ENCODE results near the gene MAG. TPM values are rescaled to one million over a fixed set of nuclear protein-coding genes. Genes with fewer than 3 reads are reported as not detected.

MAG gene
- total RNA-seq, 1 experiment from 2014 or later = not detected

DNA sequence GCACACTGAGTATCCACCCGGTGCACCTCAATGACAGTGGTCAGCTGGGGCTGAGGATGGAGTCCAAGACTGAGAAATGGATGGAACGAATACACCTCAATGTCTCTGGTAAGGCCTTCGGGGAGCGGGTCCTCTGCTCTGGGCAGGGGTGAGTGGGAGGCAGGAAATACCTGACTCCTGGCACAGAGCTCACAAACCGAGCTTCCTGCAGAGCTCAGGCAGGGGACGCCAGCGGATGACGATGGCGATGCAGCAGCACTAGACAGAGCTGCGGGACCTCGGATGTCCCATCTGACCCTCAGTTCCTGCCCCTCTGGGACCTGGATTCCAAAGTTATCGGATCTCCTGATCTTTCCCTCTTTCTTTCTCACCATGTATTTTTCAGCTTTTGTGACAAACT lies 40.9 kb downstream of the MAG start:
- BruUV-seq (replicated peaks) = no TSS peak
- ChIA-PET CTCF (interaction anchor here (0.7 to 1.4 kb wide), 3 partner anchors 20 to 179 kb away, joined by 3 read pairs; partner anchors contain the start of gene FXYD5), POLR2A (interaction anchor here (0.6 kb wide), 1 partner anchor 656 kb away, joined by 3 read pairs; no protein-coding TSS in a partner anchor)
- TF ChIP-seq, protein P1, sequence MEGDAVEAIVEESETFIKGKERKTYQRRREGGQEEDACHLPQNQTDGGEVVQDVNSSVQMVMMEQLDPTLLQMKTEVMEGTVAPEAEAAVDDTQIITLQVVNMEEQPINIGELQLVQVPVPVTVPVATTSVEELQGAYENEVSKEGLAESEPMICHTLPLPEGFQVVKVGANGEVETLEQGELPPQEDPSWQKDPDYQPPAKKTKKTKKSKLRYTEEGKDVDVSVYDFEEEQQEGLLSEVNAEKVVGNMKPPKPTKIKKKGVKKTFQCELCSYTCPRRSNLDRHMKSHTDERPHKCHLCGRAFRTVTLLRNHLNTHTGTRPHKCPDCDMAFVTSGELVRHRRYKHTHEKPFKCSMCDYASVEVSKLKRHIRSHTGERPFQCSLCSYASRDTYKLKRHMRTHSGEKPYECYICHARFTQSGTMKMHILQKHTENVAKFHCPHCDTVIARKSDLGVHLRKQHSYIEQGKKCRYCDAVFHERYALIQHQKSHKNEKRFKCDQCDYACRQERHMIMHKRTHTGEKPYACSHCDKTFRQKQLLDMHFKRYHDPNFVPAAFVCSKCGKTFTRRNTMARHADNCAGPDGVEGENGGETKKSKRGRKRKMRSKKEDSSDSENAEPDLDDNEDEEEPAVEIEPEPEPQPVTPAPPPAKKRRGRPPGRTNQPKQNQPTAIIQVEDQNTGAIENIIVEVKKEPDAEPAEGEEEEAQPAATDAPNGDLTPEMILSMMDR (IDR thresholded peaks at IDR 0.05; ENCODE audit: unreplicated experiment) = no peak
- intact Hi-C loops (cut with micrococcal nuclease) = no loop called here
- Mint-ChIP-seq H3K9me3 (ENCODE audit: unreplicated experiment) (no peaks in the 10 kb centered on the region), H3K27ac (ENCODE audit: low read depth, unreplicated experiment) (no peak overlapping the region), H3K27me3 (ENCODE audit: insufficient read depth, unreplicated experiment) (peaks cover 73% of the 10 kb centered on the region), H3K4me3 (ENCODE audit: unreplicated experiment) (no peak overlapping the region), H3K4me1 (ENCODE audit: insufficient read depth, unreplicated experiment) (no peaks in the 10 kb centered on the region), H3K36me3 (ENCODE audit: insufficient read depth, unreplicated experiment) (peaks cover 6% of the 10 kb centered on the region)
- DNase-seq (ENCODE audit: unreplicated experiment) = no peak

DNA sequence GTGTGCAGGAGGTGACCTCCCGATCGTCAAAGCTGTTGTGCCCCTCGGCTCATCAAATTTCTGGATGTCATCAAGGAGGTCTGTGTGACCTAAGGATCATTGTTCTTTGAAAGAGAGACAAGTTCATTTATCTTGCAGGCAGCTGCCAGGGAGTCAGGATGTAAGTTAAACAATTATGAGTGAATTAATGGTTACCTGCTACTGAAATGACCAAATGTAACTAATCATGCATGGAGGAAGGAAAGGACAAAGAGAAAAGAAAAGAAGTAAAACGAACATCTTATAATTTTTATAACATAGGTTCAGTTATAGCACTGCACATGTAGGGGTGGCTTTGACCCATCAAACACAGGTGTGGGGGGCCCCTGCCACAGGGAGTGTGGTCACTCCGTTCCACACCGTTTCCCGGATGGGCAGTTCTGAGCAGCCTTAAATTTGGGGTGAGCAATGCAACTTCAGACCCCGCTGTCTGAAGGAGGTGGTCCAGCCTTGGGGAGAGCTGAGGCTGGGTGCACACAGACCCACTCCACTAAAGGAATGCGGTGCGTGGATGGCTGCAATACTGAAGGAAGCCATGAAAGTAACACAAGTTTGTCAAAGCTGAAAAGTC lies 42.3 kb downstream of the MAG start:
- intact Hi-C loops (cut with micrococcal nuclease) = no loop called here
- H3K27me3 Mint-ChIP-seq (ENCODE audit: insufficient read depth, unreplicated experiment) = peaks cover 77% of the 10 kb centered on the region
- no TSS peak for BruUV-seq (replicated peaks)
- POLR2A ChIA-PET = interaction anchor here (0.9 kb wide), 1 partner anchor 32 kb away, joined by 3 read pairs; no protein-coding TSS in a partner anchor
- no peaks in the 10 kb centered on the region for H3K4me1 Mint-ChIP-seq (ENCODE audit: insufficient read depth, unreplicated experiment)
- peaks cover 6% of the 10 kb centered on the region for H3K36me3 Mint-ChIP-seq (ENCODE audit: insufficient read depth, unreplicated experiment)
- no peak overlapping the region for H3K27ac Mint-ChIP-seq (ENCODE audit: low read depth, unreplicated experiment)
- H3K9me3 Mint-ChIP-seq (ENCODE audit: unreplicated experiment) = no peaks in the 10 kb centered on the region
- no peak for DNase-seq (ENCODE audit: unreplicated experiment)
- H3K4me3 Mint-ChIP-seq (ENCODE audit: unreplicated experiment) = no peak overlapping the region
- TF ChIP-seq, protein P1 (IDR thresholded peaks at IDR 0.05; ENCODE audit: unreplicated experiment) = no peak
- CTCF ChIA-PET = interaction anchor here (0.6 to 1.4 kb wide), 4 partner anchors 11 to 268 kb away, joined by 3 read pairs; no protein-coding TSS in a partner anchor

- no TSS peak for BruUV-seq (replicated peaks)
- Mint-ChIP-seq H3K27me3 (ENCODE audit: insufficient read depth, unreplicated experiment) (peaks cover 62% of the 10 kb centered on the region), H3K4me3 (ENCODE audit: unreplicated experiment) (no peak overlapping the region), H3K9me3 (ENCODE audit: unreplicated experiment) (no peaks in the 10 kb centered on the region), H3K27ac (ENCODE audit: low read depth, unreplicated experiment) (no peak overlapping the region), H3K4me1 (ENCODE audit: insufficient read depth, unreplicated experiment) (no peaks in the 10 kb centered on the region), H3K36me3 (ENCODE audit: insufficient read depth, unreplicated experiment) (peaks cover 6% of the 10 kb centered on the region)
- TF ChIP-seq, protein P1 (IDR thresholded peaks at IDR 0.05; ENCODE audit: unreplicated experiment) = no peak
- CTCF ChIA-PET = no interaction called here
- intact Hi-C loops (cut with micrococcal nuclease) = no loop called here
- POLR2A ChIA-PET = no interaction called here
- no peak for DNase-seq (ENCODE audit: unreplicated experiment)
These were observed 44.4 kb downstream of the MAG start for GRCh38 chr19:35336166-35336955.

GRCh38 chr19:35337097-35337983 lies 45.4 kb downstream of the MAG start:
- POLR2A ChIA-PET = no interaction called here
- H3K27ac Mint-ChIP-seq (ENCODE audit: low read depth, unreplicated experiment) = no peak overlapping the region
- no peak for DNase-seq (ENCODE audit: unreplicated experiment)
- H3K4me1 Mint-ChIP-seq (ENCODE audit: insufficient read depth, unreplicated experiment) = no peaks in the 10 kb centered on the region
- peaks cover 1% of the 10 kb centered on the region for H3K36me3 Mint-ChIP-seq (ENCODE audit: insufficient read depth, unreplicated experiment)
- TF ChIP-seq, protein P1 (IDR thresholded peaks at IDR 0.05; ENCODE audit: unreplicated experiment) = no peak
- no peaks in the 10 kb centered on the region for H3K9me3 Mint-ChIP-seq (ENCODE audit: unreplicated experiment)
- H3K27me3 Mint-ChIP-seq (ENCODE audit: insufficient read depth, unreplicated experiment) = peaks cover 62% of the 10 kb centered on the region
- intact Hi-C loops (cut with micrococcal nuclease) = no loop called here
- no peak overlapping the region for H3K4me3 Mint-ChIP-seq (ENCODE audit: unreplicated experiment)
- CTCF ChIA-PET = no interaction called here
- no TSS peak for BruUV-seq (replicated peaks)

Measured in MCF 10A (cell line).